K562 (cell line): Measurements from ENCODE around the gene PUDP.
"Not testable (repeated sequence)": the region's sequence is repeated elsewhere in the genome, so short reads cannot be mapped to it uniquely, and the experiment has no call there.

Experiments
- CBX5 ChIP-seq: IDR thresholded peaks from 2 replicates; pipeline ENCODE4 v1.6.1; 2014; ENCODE audit warnings: low read depth, borderline replicate concordance
- POLR2B ChIP-seq: fragments of 450-650 bp; IDR thresholded peaks from 2 replicates; pipeline ENCODE4 v1.6.1; 2018; ENCODE audit warnings: low read depth; ENCODE audit not compliant: partially characterized antibody
- SNRNP70 ChIP-seq: fragments of 200-400 bp; formaldehyde crosslinking; optimal IDR thresholded peaks from 2 replicates; pipeline ENCODE3; 2017; ENCODE audit warnings: low read depth, low read length
- TF ChIP-seq, protein P1 (sequence below): sonication (generic); formaldehyde crosslinking; IDR thresholded peaks from 2 replicates; pipeline ENCODE4 v1.8.0; 2023; ENCODE audit warnings: missing genetic modification reagents, mild to moderate bottlenecking, borderline replicate concordance

DNA sequence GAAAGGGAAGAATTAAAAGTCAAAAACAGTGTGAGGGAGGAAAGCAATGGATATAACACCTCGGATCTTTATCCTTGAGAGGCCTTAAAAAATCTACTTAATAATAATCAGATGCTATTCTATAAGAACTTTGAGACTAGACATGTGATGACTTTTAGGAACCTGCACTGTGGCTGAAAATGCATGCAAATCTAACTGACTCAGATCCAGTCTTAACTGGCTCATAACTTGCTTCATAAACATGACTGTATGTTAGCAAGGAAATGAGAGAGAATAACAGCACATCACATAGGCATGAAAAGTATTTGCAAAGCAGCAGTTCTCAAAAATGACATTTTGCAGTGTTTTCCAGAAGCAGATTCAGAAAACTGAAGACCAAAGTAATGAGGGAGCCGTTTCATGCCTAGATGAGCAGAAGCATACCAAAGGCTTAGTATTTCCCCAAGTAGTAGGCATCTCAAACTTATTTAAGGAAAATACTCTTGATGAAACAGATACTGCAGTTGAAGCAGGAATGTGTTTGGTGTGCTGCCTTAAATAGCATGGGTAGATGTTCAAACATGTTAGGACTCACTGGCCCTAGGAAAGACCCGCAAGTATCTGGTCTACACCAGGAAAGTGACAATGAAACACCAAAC is 104.0 kb downstream of the PUDP start:
- not testable (repeated sequence) for TF ChIP-seq SNRNP70, POLR2B, CBX5
- TF ChIP-seq, protein P1, sequence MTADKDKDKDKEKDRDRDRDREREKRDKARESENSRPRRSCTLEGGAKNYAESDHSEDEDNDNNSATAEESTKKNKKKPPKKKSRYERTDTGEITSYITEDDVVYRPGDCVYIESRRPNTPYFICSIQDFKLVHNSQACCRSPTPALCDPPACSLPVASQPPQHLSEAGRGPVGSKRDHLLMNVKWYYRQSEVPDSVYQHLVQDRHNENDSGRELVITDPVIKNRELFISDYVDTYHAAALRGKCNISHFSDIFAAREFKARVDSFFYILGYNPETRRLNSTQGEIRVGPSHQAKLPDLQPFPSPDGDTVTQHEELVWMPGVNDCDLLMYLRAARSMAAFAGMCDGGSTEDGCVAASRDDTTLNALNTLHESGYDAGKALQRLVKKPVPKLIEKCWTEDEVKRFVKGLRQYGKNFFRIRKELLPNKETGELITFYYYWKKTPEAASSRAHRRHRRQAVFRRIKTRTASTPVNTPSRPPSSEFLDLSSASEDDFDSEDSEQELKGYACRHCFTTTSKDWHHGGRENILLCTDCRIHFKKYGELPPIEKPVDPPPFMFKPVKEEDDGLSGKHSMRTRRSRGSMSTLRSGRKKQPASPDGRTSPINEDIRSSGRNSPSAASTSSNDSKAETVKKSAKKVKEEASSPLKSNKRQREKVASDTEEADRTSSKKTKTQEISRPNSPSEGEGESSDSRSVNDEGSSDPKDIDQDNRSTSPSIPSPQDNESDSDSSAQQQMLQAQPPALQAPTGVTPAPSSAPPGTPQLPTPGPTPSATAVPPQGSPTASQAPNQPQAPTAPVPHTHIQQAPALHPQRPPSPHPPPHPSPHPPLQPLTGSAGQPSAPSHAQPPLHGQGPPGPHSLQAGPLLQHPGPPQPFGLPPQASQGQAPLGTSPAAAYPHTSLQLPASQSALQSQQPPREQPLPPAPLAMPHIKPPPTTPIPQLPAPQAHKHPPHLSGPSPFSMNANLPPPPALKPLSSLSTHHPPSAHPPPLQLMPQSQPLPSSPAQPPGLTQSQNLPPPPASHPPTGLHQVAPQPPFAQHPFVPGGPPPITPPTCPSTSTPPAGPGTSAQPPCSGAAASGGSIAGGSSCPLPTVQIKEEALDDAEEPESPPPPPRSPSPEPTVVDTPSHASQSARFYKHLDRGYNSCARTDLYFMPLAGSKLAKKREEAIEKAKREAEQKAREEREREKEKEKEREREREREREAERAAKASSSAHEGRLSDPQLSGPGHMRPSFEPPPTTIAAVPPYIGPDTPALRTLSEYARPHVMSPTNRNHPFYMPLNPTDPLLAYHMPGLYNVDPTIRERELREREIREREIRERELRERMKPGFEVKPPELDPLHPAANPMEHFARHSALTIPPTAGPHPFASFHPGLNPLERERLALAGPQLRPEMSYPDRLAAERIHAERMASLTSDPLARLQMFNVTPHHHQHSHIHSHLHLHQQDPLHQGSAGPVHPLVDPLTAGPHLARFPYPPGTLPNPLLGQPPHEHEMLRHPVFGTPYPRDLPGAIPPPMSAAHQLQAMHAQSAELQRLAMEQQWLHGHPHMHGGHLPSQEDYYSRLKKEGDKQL = not testable (repeated sequence)
